NB4 (cell line): Measurements from ENCODE around the gene ENHO.

Source experiments
- POLR2A ChIP-seq: IDR thresholded peaks from 2 replicates; pipeline ENCODE4 v1.6.1; 2011; ENCODE audit warnings: mild to moderate bottlenecking; ENCODE audit not compliant: insufficient read length; ENCODE audit errors: extremely low read depth
- TF ChIP-seq, protein P1 (sequence below): IDR thresholded peaks from one replicate; pipeline ENCODE4 v1.5.1; 2012; ENCODE audit warnings: low read depth, low read length

DNA sequence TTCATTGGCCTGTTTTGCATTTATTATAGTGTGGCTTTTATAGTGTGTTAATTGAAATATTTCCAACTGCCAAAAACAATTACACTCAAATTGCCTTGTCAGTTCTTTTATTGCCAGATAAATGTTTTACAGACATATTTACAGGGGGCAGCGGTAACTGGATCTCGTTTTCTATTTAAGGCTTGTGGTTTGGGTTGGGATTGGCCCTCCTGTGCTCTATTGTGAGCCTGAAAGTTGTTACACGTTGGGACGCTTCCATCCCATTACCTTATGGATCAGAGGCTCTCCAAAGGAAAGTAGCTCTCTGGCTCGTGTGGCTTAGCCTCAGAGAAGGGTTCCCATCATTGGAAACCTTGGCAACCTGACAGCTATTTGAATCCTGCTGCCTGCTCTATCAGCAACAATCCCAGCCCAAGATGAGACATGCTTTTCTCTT lies 43.3 kb downstream of the ENHO start:
- TF ChIP-seq, protein P1, sequence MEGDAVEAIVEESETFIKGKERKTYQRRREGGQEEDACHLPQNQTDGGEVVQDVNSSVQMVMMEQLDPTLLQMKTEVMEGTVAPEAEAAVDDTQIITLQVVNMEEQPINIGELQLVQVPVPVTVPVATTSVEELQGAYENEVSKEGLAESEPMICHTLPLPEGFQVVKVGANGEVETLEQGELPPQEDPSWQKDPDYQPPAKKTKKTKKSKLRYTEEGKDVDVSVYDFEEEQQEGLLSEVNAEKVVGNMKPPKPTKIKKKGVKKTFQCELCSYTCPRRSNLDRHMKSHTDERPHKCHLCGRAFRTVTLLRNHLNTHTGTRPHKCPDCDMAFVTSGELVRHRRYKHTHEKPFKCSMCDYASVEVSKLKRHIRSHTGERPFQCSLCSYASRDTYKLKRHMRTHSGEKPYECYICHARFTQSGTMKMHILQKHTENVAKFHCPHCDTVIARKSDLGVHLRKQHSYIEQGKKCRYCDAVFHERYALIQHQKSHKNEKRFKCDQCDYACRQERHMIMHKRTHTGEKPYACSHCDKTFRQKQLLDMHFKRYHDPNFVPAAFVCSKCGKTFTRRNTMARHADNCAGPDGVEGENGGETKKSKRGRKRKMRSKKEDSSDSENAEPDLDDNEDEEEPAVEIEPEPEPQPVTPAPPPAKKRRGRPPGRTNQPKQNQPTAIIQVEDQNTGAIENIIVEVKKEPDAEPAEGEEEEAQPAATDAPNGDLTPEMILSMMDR, result no peak
- no peak for TF ChIP-seq POLR2A
